ENCODE results near the gene GPHA2.

DNA sequence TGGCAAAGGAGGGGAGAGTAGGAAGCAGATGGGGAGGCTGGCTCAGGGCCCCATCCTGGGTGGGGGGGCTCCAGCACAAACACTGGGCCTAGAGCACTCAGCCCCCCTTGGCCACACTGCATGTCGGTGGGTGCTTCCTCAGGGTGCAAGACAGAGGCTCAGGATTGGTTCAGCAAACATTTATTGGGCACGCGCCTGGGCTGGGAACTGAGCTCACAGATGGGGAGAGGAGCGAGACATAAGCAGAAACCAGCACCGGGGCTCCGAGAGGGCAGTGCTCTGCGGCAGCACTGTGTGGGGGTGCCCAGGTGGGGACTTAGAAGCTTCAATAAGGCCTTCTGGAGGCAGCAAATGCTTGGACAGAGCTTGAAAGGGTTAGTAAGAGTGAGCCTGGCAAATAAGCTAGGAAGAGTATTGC is 45.2 kb downstream of the GPHA2 start:
- TF ChIP-seq, protein P1, sequence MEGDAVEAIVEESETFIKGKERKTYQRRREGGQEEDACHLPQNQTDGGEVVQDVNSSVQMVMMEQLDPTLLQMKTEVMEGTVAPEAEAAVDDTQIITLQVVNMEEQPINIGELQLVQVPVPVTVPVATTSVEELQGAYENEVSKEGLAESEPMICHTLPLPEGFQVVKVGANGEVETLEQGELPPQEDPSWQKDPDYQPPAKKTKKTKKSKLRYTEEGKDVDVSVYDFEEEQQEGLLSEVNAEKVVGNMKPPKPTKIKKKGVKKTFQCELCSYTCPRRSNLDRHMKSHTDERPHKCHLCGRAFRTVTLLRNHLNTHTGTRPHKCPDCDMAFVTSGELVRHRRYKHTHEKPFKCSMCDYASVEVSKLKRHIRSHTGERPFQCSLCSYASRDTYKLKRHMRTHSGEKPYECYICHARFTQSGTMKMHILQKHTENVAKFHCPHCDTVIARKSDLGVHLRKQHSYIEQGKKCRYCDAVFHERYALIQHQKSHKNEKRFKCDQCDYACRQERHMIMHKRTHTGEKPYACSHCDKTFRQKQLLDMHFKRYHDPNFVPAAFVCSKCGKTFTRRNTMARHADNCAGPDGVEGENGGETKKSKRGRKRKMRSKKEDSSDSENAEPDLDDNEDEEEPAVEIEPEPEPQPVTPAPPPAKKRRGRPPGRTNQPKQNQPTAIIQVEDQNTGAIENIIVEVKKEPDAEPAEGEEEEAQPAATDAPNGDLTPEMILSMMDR (IDR thresholded peaks at IDR 0.05), result no peak
- TF ChIP-seq POLR2A (IDR thresholded peaks at IDR 0.05), result no peak
